ENCODE measurements around the gene ANKZF1.

ANKZF1 gene

GRCh38 chr2:219228041-219228910, 1.3 kb upstream of the ANKZF1 start:
- no peak for DNase-seq

- no peak for DNase-seq
Measured at GRCh38 chr2:219228911-219229304, 698 bp upstream of the ANKZF1 start.

GRCh38 chr2:219230059-219230540, 494 bp downstream of the ANKZF1 start:
- peak; percentile 81 for DNase-seq

- DNase-seq: no peak
Measured at GRCh38 chr2:219234331-219234730, 4.7 kb downstream of the ANKZF1 start.

GRCh38 chr2:219243291-219243761, 13.7 kb downstream of the ANKZF1 start:
- peak; percentile 56 for DNase-seq

GRCh38 chr2:219244789-219245147, 15.2 kb downstream of the ANKZF1 start:
- peak; percentile 6 for DNase-seq

GRCh38 chr2:219245148-219245898, 15.7 kb downstream of the ANKZF1 start, which contains the start of the genes GLB1L and STK16:
Gene GLB1L, minus strand, starts transcription at chr2:219245444. Its CDS starts 1,871 bp downstream, at chr2:219243573.
Gene STK16, plus strand, starts transcription at chr2:219245479. Its CDS starts 521 bp downstream, at chr2:219246000.
- DNase-seq: peak; percentile 95

GRCh38 chr2:219245899-219246230, 16.3 kb downstream of the ANKZF1 start:
- DNase-seq: no peak

GRCh38 chr2:219246559-219246958, 17.0 kb downstream of the ANKZF1 start:
- DNase-seq: no peak

GRCh38 chr2:219247678-219248642, 18.4 kb downstream of the ANKZF1 start:
- DNase-seq: no peak

- no peak for DNase-seq
Measured at GRCh38 chr2:219248845-219249202, 19.2 kb downstream of the ANKZF1 start.

- no peak for DNase-seq
Measured at GRCh38 chr2:219249203-219249980, 19.8 kb downstream of the ANKZF1 start.

- no peak for DNase-seq
Measured at GRCh38 chr2:219250049-219250781, 20.6 kb downstream of the ANKZF1 start.

GRCh38 chr2:219251656-219252055, 22.1 kb downstream of the ANKZF1 start:
- DNase-seq: no peak

- DNase-seq: no peak
Measured at GRCh38 chr2:219252084-219252483, 22.5 kb downstream of the ANKZF1 start.

GRCh38 chr2:219252570-219252899, 22.9 kb downstream of the ANKZF1 start:
- DNase-seq: no peak

GRCh38 chr2:219252900-219253752, 23.5 kb downstream of the ANKZF1 start, which contains the start of gene TUBA4B:
Gene TUBA4B, plus strand, starts transcription at chr2:219253243. Its CDS starts 165 bp downstream, at chr2:219253408.
- DNase-seq: no peak

GRCh38 chr2:219253753-219254589, 24.4 kb downstream of the ANKZF1 start, which contains the start of gene TUBA4A:
Gene TUBA4A, minus strand, starts transcription at chr2:219253918. Its CDS starts 60 bp downstream, at chr2:219253858.
- peak; percentile 87 for DNase-seq

Measured in suppressor macrophage treated with lipopolysaccharide for 4 hours (primary cell).